ENCODE results near the gene GLMN.
"Not testable (repeated sequence)": the region's sequence is repeated elsewhere in the genome, so short reads cannot be mapped to it uniquely, and the experiment has no call there.

Gene GLMN

GRCh38 chr1:92274939-92275338 lies 23.8 kb downstream of the GLMN start:
- TF ChIP-seq ZNF274 (IDR thresholded peaks at IDR 0.05; ENCODE audit: low read depth, low read length), result no peak
- no peak overlapping the region for H3K4me3 ChIP-seq (ENCODE audit: low read length)

DNA sequence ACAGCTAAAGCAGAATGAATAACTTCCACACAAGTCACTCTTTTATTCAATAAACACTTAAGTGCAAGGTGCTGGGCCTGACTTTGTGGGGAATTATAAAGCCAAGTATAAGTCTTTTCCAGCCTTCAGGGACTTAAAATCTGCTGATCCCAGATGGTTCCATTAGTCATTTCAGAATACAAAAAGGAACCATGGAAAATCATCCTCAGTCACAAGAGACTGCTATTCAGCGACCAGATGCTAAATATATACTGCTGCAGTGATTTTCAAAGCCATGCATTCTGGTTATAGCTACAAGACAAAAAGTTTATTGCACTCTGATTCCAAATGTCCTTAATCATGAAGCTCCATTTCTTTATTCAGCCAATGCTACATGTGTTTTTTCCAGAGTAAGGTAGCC lies 25.7 kb downstream of the GLMN start:
- H3K4me3 ChIP-seq (ENCODE audit: low read length), result no peak overlapping the region
- no peak for TF ChIP-seq ZNF274 (IDR thresholded peaks at IDR 0.05; ENCODE audit: low read depth, low read length)

GRCh38 chr1:92262516-92262915 lies 36.3 kb downstream of the GLMN start:
- H3K4me3 ChIP-seq (ENCODE audit: low read length), result no peak overlapping the region
- no peak for TF ChIP-seq ZNF274 (IDR thresholded peaks at IDR 0.05; ENCODE audit: low read depth, low read length)

DNA sequence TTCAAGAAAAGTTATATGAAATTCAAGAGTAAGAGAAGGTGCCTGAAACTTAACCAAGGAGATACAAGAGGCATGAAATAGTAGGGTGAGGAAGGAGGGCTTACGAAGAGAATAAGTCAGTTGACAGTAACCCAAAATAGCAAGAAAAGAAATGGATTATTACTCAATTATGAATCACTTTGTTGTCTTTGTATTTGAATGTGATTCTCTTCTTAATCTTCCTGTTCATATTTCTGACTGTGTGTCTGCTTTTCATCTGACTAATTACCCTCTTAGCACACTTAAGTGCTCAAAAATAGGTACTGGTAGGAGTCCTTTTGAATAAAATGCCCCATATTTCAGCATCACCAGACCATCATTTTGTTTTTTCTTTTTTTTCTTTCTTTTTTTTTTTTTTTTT lies 39.4 kb downstream of the GLMN start:
- no peak for TF ChIP-seq ZNF274 (IDR thresholded peaks at IDR 0.05; ENCODE audit: low read depth, low read length)
- H3K4me3 ChIP-seq (ENCODE audit: low read length), result no peak overlapping the region

DNA sequence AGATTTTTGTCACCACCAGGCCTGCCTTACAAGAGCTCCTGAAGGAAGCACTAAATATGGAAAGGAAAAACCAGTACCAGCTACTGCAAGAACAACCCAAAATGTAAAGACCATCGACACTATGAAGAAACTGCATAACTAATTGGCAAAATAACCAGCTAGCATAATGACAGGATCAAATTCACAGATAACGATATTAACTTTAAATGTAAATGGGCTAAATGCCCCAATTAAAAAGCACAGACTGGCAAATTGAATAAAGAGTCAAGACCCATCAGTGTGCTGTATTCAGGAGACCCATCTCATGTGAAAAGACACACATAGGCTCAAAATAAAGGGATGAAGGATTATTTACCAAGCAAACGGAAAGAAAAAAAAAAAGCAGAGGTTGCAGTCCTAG lies 44.1 kb downstream of the GLMN start:
- H3K4me3 ChIP-seq (ENCODE audit: low read length), result not testable (repeated sequence)

DNA sequence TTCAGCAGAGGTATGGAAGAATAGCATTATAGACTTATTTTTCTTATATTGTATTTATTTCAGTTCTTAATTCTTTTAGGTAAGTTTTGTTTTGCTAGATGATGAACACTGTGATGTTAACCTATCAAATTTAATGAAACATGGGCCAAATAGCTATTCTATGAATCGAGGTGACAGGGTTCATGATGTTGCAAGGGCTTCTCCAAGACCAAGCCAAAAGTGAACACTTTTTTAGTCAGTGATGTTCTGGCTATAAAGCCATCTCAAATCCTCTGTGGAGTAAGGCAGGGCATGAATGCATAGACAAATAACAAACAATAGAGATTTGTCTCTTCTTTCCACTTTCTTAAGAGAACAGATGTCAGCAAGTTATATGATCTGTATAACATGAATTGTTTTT lies 54.4 kb downstream of the GLMN start:
- TF ChIP-seq ZNF274 (IDR thresholded peaks at IDR 0.05; ENCODE audit: low read depth, low read length), result no peak

GRCh38 chr1:92240034-92240433 lies 58.8 kb downstream of the GLMN start:
- no peak for TF ChIP-seq ZNF274 (IDR thresholded peaks at IDR 0.05; ENCODE audit: low read depth, low read length)
- H3K4me3 ChIP-seq (ENCODE audit: low read length), result no peak overlapping the region

More for the DNA sequence above, 54.4 kb downstream of the GLMN start:
- no peak overlapping the region for H3K4me3 ChIP-seq (ENCODE audit: low read length)

DNA sequence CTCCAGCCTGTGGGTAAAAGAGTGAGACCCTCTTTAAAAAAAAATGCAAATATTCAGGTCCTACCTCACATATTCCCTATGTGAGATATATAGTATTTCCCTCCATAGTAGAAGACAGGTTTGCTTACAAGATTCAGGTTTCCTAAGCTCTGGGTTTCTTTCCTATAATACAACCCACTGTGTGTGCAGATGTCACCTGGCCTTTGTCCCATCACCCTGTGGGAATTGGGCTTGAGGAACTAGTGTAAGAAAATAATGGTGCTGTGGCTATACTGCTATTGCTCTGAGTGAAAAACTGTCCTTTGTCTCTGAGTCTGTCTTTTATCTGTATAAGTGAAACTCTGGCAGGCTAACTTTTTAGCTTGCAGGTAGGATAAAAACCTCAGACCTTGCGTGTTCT lies 68.1 kb downstream of the GLMN start:
- no peak for TF ChIP-seq ZNF274 (IDR thresholded peaks at IDR 0.05; ENCODE audit: low read depth, low read length)
- no peak overlapping the region for H3K4me3 ChIP-seq (ENCODE audit: low read length)

GRCh38 chr1:92228401-92228800 lies 70.4 kb downstream of the GLMN start:
- TF ChIP-seq ZNF274 (IDR thresholded peaks at IDR 0.05; ENCODE audit: low read depth, low read length), result no peak
- H3K4me3 ChIP-seq (ENCODE audit: low read length), result no peak overlapping the region

GRCh38 chr1:92219028-92219427 lies 79.8 kb downstream of the GLMN start:
- TF ChIP-seq ZNF274 (IDR thresholded peaks at IDR 0.05; ENCODE audit: low read depth, low read length), result no peak

GRCh38 chr1:92218559-92218958 lies 80.2 kb downstream of the GLMN start:
- no peak for TF ChIP-seq ZNF274 (IDR thresholded peaks at IDR 0.05; ENCODE audit: low read depth, low read length)
- H3K4me3 ChIP-seq (ENCODE audit: low read length), result no peak overlapping the region

More at GRCh38 chr1:92219028-92219427, 79.8 kb downstream of the GLMN start:
- H3K4me3 ChIP-seq (ENCODE audit: low read length), result no peak overlapping the region

- no peak for TF ChIP-seq ZNF274 (IDR thresholded peaks at IDR 0.05; ENCODE audit: low read depth, low read length)
- no peak within 1 kb of the TSS for H3K4me3 ChIP-seq (ENCODE audit: low read length)
Observed at GRCh38 chr1:92217721-92218120, 81.1 kb downstream of the GLMN start, which contains the start of gene C1orf146. Gene C1orf146, plus strand, starts transcription at chr1:92217915. Its CDS starts 13,506 bp downstream, at chr1:92231421.

- TF ChIP-seq ZNF274 (IDR thresholded peaks at IDR 0.05; ENCODE audit: low read depth, low read length), result no peak
- H3K4me3 ChIP-seq (ENCODE audit: low read length), result no peak overlapping the region
Observed at GRCh38 chr1:92211166-92211565, 87.6 kb downstream of the GLMN start.

DNA sequence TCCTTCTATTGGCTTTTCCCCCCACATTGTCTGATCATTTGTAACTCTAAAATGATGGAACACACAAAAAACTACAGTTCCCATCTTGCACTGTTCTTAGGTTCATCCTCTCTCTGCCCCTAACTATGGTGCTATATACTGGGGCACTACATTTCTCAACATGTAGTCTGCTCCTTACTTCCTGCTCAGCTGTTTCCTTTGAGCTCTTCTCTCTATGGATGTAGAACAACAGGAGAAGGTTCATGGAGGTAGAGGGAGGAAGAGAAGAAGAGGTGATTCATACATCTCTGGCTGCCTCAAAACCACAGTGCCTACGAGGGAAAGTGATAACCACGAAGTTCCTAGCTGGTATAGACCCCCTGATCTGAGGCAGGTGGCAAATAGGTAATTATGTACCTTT lies 88.1 kb downstream of the GLMN start:
- no peak overlapping the region for H3K4me3 ChIP-seq (ENCODE audit: low read length)
- TF ChIP-seq ZNF274 (IDR thresholded peaks at IDR 0.05; ENCODE audit: low read depth, low read length), result no peak

DNA sequence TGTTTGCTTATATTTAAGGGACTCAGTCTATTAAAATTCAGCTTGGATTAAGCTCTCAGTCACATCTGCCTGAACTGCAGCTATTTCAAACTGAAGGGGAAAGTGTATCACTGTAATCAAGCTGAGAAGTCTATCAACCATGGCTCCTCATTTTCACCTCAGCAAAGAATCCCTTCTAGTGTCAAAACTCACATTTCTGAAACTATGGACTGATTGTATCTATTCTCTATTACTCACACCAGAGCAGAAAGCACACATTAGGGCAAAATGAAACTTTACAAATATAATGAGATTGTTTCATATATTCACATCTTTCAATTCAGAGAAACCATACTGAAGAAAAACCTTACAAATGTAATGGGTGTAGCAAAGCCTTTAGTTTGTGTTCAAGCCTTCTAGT lies 95.7 kb downstream of the GLMN start:
- no peak overlapping the region for H3K4me3 ChIP-seq (ENCODE audit: low read length)
- TF ChIP-seq ZNF274 (IDR thresholded peaks at IDR 0.05; ENCODE audit: low read depth, low read length), result no peak

DNA sequence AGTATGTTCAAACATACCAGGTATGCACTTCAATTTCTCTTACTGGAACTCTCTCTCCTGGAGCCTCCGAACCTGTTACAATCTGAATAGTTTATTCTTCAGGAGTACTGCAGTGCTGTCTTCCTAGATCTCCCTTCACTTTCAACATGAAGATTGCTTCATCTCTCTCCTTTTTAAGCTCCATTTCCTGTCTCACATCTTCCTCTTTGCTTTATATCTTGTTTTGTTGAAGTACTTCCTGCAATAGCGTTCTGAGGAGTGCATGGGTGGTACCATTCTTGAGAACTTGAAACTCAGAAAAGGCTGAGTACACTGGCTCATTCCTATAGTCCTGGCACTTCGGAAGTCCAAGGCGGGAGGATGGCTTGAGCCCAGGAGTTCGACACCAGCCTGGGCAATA lies 96.8 kb downstream of the GLMN start:
- no peak for TF ChIP-seq ZNF274 (IDR thresholded peaks at IDR 0.05; ENCODE audit: low read depth, low read length)
- H3K4me3 ChIP-seq (ENCODE audit: low read length), result no peak overlapping the region

Data from GM08714 (cell line).